ENCODE data around the gene CSTF2T. TPM values are rescaled to one million over a fixed set of nuclear protein-coding genes. Genes with fewer than 3 reads are reported as not detected.

The CSTF2T gene
- total and polyA plus RNA-seq, 2 of the 13 experiments (the other 11 are each of a cell fraction or from before 2014, with no cell fraction given): 1.4 to 7.2 TPM

- BruUV-seq (replicated peaks): no TSS peak
- H3K79me2 ChIP-seq (ENCODE audit: insufficient read depth, low read length): no peaks in the 10 kb centered on the region
- H3K4me3 ChIP-seq (replicated peaks in 1 of 3; ENCODE audit: insufficient read depth in 1 of 3, low read depth in 2 of 3, low read length in 3 of 3): no peak overlapping the region
- no peaks in the 10 kb centered on the region for H3K36me3 ChIP-seq (replicated peaks in 1 of 2; ENCODE audit: control insufficient read depth in 1 of 2, insufficient read depth in 2 of 2, low read length in 2 of 2)
- no peak for ATAC-seq
- H4K20me1 ChIP-seq (ENCODE audit: insufficient read depth, low read length): no peaks in the 10 kb centered on the region
- CTCF ChIA-PET (ENCODE audit: low intra/inter-chr PET ratio, low total read pairs): no interaction called here
- intact Hi-C loops (cut with micrococcal nuclease; ENCODE audit: unreplicated experiment) (no loop called here), in situ Hi-C loops (cut with HindIII; ENCODE audit: extremely low pct_ligation_motif_present, low pct_unique_long_range_greater_than_20kb) (no loop called here)
- H3K27ac ChIP-seq (ENCODE audit: extremely low read length, insufficient read depth, low read length): no peak overlapping the region
- H3K4me2 ChIP-seq (ENCODE audit: low read depth, low read length): no peak overlapping the region
- H2AFZ ChIP-seq (ENCODE audit: low read length): no peak overlapping the region
- H3K9ac ChIP-seq (ENCODE audit: insufficient read depth, low read depth, low read length): no peak overlapping the region
- no peak for FAIRE-seq
- no peaks in the 10 kb centered on the region for H3K27me3 ChIP-seq (ENCODE audit: control insufficient read depth in 1 of 2, insufficient read depth in 2 of 2, low read length in 2 of 2)
- no peaks in the 10 kb centered on the region for H3K4me1 ChIP-seq (ENCODE audit: insufficient read depth, low read length)
- no peaks in the 10 kb centered on the region for H3K9me3 ChIP-seq (ENCODE audit: low read length)
- no peak for DNase-seq (ENCODE audit: low spot score)
- 0% methylated on average over 1 of the region's 1 CpG for WGBS (ENCODE audit: low lambda C conversion rate)
- POLR2A ChIA-PET: no interaction called here
- TF ChIP-seq ZNF749 (CRISPR knock-in tag; IDR thresholded peaks at IDR 0.05; ENCODE audit: borderline replicate concordance) (no peak), ZNF275 (CRISPR knock-in tag; IDR thresholded peaks at IDR 0.05; ENCODE audit: borderline replicate concordance) (no peak)
Observed at GRCh38 chr10:51687296-51687695, 12.1 kb downstream of the CSTF2T start.

- H3K27me3 ChIP-seq (ENCODE audit: control insufficient read depth in 1 of 2, insufficient read depth in 2 of 2, low read length in 2 of 2): no peaks in the 10 kb centered on the region
- no peaks in the 10 kb centered on the region for H4K20me1 ChIP-seq (ENCODE audit: insufficient read depth, low read length)
- TF ChIP-seq HCFC1 (IDR thresholded peaks at IDR 0.05; ENCODE audit: low read depth, low read length) (no peak), ZNF331 (CRISPR knock-in tag; IDR thresholded peaks at IDR 0.05) (no peak), FLYWCH1 (CRISPR knock-in tag; IDR thresholded peaks at IDR 0.05) (no peak), PLRG1 (conservative IDR thresholded peaks at IDR 0.05) (no peak), ZNF781 (CRISPR knock-in tag; IDR thresholded peaks at IDR 0.05; ENCODE audit: borderline replicate concordance, not compliant biosample characterization) (no peak), ZNF614 (CRISPR knock-in tag; IDR thresholded peaks at IDR 0.05; ENCODE audit: borderline replicate concordance) (no peak)
- 0% methylated on average over 2 of the region's 2 CpGs for WGBS (ENCODE audit: low lambda C conversion rate)
- in situ Hi-C loops (cut with HindIII; ENCODE audit: extremely low pct_ligation_motif_present, low pct_unique_long_range_greater_than_20kb) (no loop called here), intact Hi-C loops (cut with micrococcal nuclease; ENCODE audit: unreplicated experiment) (no loop called here)
- DNase-seq (ENCODE audit: low spot score) (no peak), FAIRE-seq (no peak), ATAC-seq (no peak)
- no peak overlapping the region for H3K4me3 ChIP-seq (replicated peaks in 1 of 3; ENCODE audit: insufficient read depth in 1 of 3, low read depth in 2 of 3, low read length in 3 of 3)
- no peaks in the 10 kb centered on the region for H3K79me2 ChIP-seq (ENCODE audit: insufficient read depth, low read length)
- H3K9me3 ChIP-seq (ENCODE audit: low read length): no peaks in the 10 kb centered on the region
- CTCF ChIA-PET (ENCODE audit: low intra/inter-chr PET ratio, low total read pairs): no interaction called here
- no peak overlapping the region for H3K9ac ChIP-seq (ENCODE audit: insufficient read depth, low read depth, low read length)
- H3K4me1 ChIP-seq (ENCODE audit: insufficient read depth, low read length): no peaks in the 10 kb centered on the region
- H3K4me2 ChIP-seq (ENCODE audit: low read depth, low read length): no peak overlapping the region
- no peaks in the 10 kb centered on the region for H3K36me3 ChIP-seq (replicated peaks in 1 of 2; ENCODE audit: control insufficient read depth in 1 of 2, insufficient read depth in 2 of 2, low read length in 2 of 2)
- no peak overlapping the region for H3K27ac ChIP-seq (ENCODE audit: extremely low read length, insufficient read depth, low read length)
- POLR2A ChIA-PET: no interaction called here
- no peak overlapping the region for H2AFZ ChIP-seq (ENCODE audit: low read length)
- no TSS peak for BruUV-seq (replicated peaks)
Observed at GRCh38 chr10:51685768-51686167, 13.6 kb downstream of the CSTF2T start.
